Suprapubic skin (tissue), 4 donors: ENCODE measurements around the gene NCOA4. TPM values are rescaled to one million over a fixed set of nuclear protein-coding genes. Genes with fewer than 3 reads are reported as not detected.
"Not testable (repeated sequence)": the region's sequence is repeated elsewhere in the genome, so short reads cannot be mapped to it uniquely, and the experiment has no call there.

ENCODE experiments used
- DNase-seq, 2 donors: peaks; one replicate each; pipeline ENCODE4 v3.0.0-alpha.2; 2019; ENCODE audit warnings: low spot score in 2 of 2
- H3K27ac ChIP-seq: fragments of 200-600 bp; sonication (generic); one replicate; pipeline ENCODE4 v1.5.1; 2019
- H3K27me3 ChIP-seq: fragments of 200-600 bp; sonication (generic); one replicate; pipeline ENCODE4 v1.5.1; 2019
- H3K36me3 ChIP-seq: fragments of 200-600 bp; sonication (generic); one replicate; pipeline ENCODE4 v1.5.1; 2019
- H3K4me1 ChIP-seq: fragments of 200-600 bp; sonication (generic); one replicate; pipeline ENCODE4 v1.5.1; 2019
- H3K4me3 ChIP-seq: fragments of 200-600 bp; sonication (generic); one replicate; pipeline ENCODE4 v1.5.1; 2019; ENCODE audit warnings: mild to moderate bottlenecking
- H3K9me3 ChIP-seq: fragments of 200-600 bp; sonication (generic); one replicate; pipeline ENCODE4 v1.5.1; 2019
- POLR2AphosphoS5 ChIP-seq, 3 donors: sonication (generic); formaldehyde crosslinking; IDR thresholded peaks; one replicate each; pipeline ENCODE4 v1.6.1; 2017; ENCODE audit warnings: antibody characterized with exemption in 3 of 3
- WGBS: methylation state at CpG from one replicate; pipeline ENCODE4 v1.1.5; 2018; 5-methylcytosine and 5-hydroxymethylcytosine counted together
- total RNA-seq, 4 donors: library from RNA; depleted of rRNA; stranded (reverse); fragments of >200 nt; gene quantifications; one replicate each; pipeline ENCODE4 v1.1.0, GENCODE V29; 2016

Gene NCOA4
- total RNA-seq, 4 donors from 2014 or later = 117 to 170 (median 151) TPM

DNA sequence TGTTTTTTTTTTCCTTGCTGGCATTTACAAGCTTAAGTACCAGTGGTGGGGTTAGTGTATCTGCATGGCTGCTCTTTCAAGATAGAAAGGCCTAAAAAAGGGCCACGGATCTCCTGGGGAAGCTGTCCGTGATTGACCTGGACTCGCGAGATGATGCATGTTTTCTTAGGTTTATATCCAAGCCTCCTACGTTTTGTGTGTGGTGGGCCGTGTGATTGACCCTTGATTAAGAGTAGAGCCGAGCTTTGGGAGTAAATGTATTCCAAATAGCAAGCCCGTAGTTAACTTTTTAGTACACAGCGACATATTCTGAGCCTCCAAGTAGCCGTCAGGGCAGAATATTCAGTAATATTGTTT, 57.6 kb downstream of the NCOA4 start:
- H3K27ac ChIP-seq = peak overlapping the region; percentile 3

DNA sequence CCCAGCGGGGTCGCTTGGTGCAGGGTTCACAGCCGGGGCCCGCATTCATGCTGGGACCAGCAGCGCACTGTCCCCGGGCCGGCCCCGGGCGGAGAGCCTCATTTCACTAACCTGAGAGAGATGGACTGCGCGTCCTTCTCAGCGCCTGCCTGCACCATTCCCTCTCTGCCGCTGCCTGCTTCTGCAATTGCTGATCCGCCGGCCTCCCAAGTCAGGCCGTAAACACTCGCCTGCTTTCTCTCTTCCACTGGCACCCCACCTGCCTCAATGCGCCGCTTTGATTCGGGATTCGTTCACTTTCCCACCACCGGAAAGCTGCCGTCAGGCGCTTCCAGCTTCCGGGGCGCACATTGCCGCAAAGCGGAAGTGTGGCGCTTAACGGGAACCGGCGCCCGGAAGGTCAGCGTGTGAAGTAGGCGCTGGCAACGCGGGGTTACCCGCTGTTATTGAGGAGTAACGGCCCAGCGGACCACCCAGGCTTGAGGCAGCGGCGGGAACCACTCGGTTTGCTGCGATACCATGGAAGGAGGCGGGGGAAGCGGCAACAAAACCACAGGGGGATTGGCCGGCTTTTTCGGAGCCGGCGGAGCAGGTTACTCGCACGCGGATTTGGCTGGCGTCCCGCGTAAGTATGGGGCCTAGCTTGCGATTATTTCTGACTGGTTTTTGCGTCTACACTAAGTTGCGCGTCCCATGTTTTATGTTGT, 58.2 kb downstream of the NCOA4 start, which contains the start of gene TIMM23:
TIMM23 (plus strand) TSS at position 384 of the 707 bp plus-strand sequence; CDS start at position 520, 136 bp downstream.
- WGBS = under 1% methylated on average over 35 of the region's 60 CpGs
- not testable (repeated sequence) for H3K9me3 ChIP-seq, H3K27me3 ChIP-seq, H3K36me3 ChIP-seq
- peak within 1 kb of the TSS; percentile 71 for H3K27ac ChIP-seq
- peak; percentile 88 to 89 for DNase-seq
- H3K4me1 ChIP-seq = peaks cover 27% of the 10 kb centered on the region
- H3K4me3 ChIP-seq = peak within 1 kb of the TSS; percentile 60
- TF ChIP-seq POLR2AphosphoS5 (IDR thresholded peaks at IDR 0.05) = peak in 2 of 3 donors; percentile 43 to 84

More for the DNA sequence above, 57.6 kb downstream of the NCOA4 start:
- not testable (repeated sequence) for DNase-seq, H3K27me3 ChIP-seq, H3K36me3 ChIP-seq, H3K9me3 ChIP-seq
- peak overlapping the region; percentile 60 for H3K4me3 ChIP-seq
- WGBS = under 1% methylated on average over 10 of the region's 10 CpGs
- H3K4me1 ChIP-seq = peaks cover 27% of the 10 kb centered on the region

DNA sequence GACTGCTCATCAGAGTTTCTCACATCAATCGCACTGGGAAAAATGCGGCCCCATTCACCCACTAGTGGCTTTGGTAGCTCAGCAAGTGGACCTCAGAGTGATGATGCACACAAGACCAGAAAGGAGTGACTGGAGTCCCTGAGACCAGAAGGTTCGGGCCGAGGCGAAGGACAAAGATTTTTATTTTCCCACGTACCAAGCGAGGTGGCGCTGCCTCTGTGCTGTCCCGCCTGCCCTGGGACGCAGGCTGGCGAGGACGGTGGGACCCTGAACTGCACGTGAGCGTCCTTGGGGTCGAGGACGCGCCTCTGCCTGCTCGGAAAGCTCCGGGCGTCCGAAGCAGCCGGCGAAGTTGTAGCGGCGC, 58.7 kb downstream of the NCOA4 start:
- not testable (repeated sequence) for DNase-seq, H3K27me3 ChIP-seq, H3K9me3 ChIP-seq, H3K36me3 ChIP-seq
- Histone ChIP-seq H3K4me3 (peak overlapping the region; percentile 60), H3K27ac (peak overlapping the region; percentile 71), H3K4me1 (peaks cover 27% of the 10 kb centered on the region)
- 0% methylated on average over 2 of the region's 25 CpGs for WGBS

DNA sequence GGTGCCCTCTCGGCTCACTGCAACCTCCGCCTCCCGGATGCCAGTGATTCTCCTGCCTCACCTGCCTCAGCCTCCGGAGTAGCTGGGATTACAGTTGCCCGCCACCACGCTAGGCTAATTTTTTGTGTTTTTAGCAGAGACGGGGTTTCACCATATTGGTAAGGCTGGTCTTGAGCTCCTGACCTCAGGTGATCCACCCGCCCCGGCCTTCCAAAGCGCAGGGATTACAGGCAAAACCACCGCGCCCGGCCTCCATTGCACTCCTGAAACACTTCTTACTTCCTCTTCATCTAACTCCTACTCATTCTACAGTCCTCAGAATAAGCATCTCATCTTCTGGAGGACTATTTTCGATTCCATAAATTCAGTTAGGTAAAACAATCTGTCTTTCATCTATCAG, 59.4 kb downstream of the NCOA4 start:
- H3K4me1 ChIP-seq = peaks cover 27% of the 10 kb centered on the region
- peak overlapping the region; percentile 60 for H3K4me3 ChIP-seq
- not testable (repeated sequence) for H3K27ac ChIP-seq, H3K27me3 ChIP-seq, H3K36me3 ChIP-seq, H3K9me3 ChIP-seq, DNase-seq
- 63% methylated on average over 14 of the region's 14 CpGs for WGBS

DNA sequence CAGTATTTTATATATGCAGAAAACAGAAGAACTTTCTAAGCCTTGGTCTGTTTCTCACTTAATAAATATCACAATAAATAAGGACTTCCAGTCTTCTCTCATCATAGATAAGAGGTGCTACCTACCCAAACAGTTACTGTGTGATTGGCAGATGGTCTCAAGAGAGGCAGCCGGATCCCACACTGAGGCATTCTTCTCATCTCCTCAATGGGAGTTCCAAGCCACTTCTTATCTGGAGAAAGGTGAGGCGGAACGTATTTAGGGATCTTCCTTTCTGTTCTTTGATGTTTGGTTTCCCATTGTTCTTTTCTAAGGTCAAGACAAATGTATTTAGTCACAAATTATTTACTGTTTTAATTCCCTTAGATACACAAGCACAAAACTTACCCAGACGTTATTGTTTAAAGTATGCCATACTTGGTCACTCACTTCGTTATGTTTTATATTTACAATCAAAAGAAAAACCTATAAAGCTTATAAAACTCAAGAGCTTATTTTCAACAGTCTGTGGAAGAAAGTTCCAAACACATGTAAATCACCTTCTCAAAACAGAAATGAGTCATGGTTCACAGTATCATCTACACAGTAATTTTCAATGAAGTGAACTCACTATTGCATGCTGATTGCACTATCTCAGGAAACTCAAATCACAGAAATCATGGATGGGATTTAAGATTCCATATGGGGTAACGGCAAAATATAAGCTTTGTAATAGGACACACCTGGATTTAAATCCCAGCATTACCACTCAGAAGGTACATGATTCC, 67.6 kb downstream of the NCOA4 start:
- not testable (repeated sequence) for H3K4me3 ChIP-seq, DNase-seq, H3K27me3 ChIP-seq, H3K4me1 ChIP-seq, H3K36me3 ChIP-seq, H3K27ac ChIP-seq, H3K9me3 ChIP-seq
- 92% methylated on average over 6 of the region's 6 CpGs for WGBS

DNA sequence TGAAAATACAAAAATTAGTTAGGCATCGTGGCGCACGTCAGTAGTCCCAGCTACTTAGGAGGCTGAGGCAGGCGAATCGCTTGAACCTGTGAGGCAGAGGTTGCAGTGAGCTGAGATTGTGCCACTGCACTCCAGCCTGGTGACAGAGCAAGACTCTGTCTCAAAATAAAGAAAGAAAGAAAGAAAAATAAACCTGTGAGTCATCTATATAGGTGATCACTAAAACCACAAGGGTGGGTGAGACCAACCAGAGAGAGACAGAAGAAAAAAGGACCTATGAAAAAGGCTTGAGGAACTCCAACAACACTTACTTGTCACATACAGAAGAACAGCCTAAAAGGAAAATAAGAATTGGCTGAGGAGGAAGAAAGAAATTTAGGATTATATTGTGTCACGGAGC, 72.5 kb downstream of the NCOA4 start:
- not testable (repeated sequence) for H3K4me1 ChIP-seq, H3K9me3 ChIP-seq, H3K27ac ChIP-seq, DNase-seq, H3K27me3 ChIP-seq, H3K36me3 ChIP-seq, H3K4me3 ChIP-seq
- 99% methylated on average over 6 of the region's 6 CpGs for WGBS

DNA sequence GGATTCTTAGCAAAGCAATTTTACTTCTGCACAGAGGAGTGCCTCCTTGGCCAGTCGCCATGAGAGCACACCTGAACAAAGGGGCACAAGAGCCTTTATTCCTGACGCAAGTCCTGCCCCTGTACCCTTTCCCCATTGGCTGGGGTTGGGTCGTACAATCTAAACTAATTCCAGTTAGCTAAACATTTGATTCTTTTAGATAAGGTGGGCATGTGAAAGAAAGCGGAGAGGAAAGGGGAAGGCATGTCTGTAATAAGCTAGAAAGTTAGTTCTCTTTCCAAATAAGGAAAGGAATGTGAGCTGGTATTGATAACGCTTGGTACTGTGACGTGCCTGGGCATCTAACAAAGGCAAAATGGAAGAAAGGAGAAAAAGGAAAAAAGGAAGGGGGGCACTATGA, 73.8 kb downstream of the NCOA4 start:
- H3K4me1 ChIP-seq, H3K36me3 ChIP-seq, H3K27ac ChIP-seq, H3K4me3 ChIP-seq, DNase-seq, H3K27me3 ChIP-seq, H3K9me3 ChIP-seq: not testable (repeated sequence)
- WGBS = 60% methylated on average over 3 of the region's 6 CpGs

Other genes starting within 250 kb of the NCOA4 start
- 10 to 100 TPM in 2 of 4 donors, 1 to 10 TPM in 2; 5.6 to 44.7 (median 13.3) TPM for gene AGAP4, start 183.1 kb downstream of the NCOA4 start, total RNA-seq
- 10 to 100 TPM; 35.3 to 72.3 (median 57.6) TPM for gene TIMM23, start 58.1 kb downstream of the NCOA4 start, total RNA-seq
- gene MSMB, start 15.6 kb upstream of the NCOA4 start, total RNA-seq = 100 to 1,000 TPM in 1 of 4 donors, 10 to 100 TPM in 1, 1 to 10 TPM in 1, not detected in 1; 4.5 to 104 (median 86.9) TPM